Adrenal gland (tissue), 5 donors: Measurements from ENCODE around the gene ZFAND4.

ENCODE experiments used
- CTCF ChIP-seq, 6 experiments: fragments of 450-650 bp in 4 of 6; fragments of 200-600 bp in 2 of 6; sonication (generic) in 1 of 6; IDR thresholded peaks; 1 replicate in 5 of 6; 2 replicates in 1 of 6; pipeline versions ENCODE4 v1.5.1 to v1.8.0; 2016 to 2021; ENCODE audit warnings: antibody characterized with exemption in 6 of 6, mild to moderate bottlenecking in 2 of 6, moderate library complexity in 1 of 6
- POLR2A ChIP-seq, 2 donors: fragments of 450-650 bp; IDR thresholded peaks; one replicate each; pipeline ENCODE4 v1.6.1; 2017; ENCODE audit warnings: antibody characterized with exemption in 2 of 2, mild to moderate bottlenecking in 2 of 2, moderate library complexity in 1 of 2
- donor health status: DM: no; HTN: no; CAD: no.

GRCh38 chr10:45589868-45590267 is 82.7 kb downstream of the ZFAND4 start:
- TF ChIP-seq CTCF (IDR thresholded peaks at IDR 0.05) (no peak), POLR2A (IDR thresholded peaks at IDR 0.05) (no peak)
